Activated naive CD8-positive, alpha-beta T cell treated with anti-CD3 and anti-CD28 coated beads, Interleukin-2, amount 50 U/mL, for 16 hours (primary cell): ENCODE results near the gene TRABD2B.

Experiments
- DNase-seq: peaks from one replicate; pipeline ENCODE4 v3.0.0-alpha.2; 2020; ENCODE audit warnings: low read depth, low spot score

The TRABD2B gene

GRCh38 chr1:47759251-47759935 lies 237.8 kb downstream of the TRABD2B start:
- DNase-seq: no peak

DNA sequence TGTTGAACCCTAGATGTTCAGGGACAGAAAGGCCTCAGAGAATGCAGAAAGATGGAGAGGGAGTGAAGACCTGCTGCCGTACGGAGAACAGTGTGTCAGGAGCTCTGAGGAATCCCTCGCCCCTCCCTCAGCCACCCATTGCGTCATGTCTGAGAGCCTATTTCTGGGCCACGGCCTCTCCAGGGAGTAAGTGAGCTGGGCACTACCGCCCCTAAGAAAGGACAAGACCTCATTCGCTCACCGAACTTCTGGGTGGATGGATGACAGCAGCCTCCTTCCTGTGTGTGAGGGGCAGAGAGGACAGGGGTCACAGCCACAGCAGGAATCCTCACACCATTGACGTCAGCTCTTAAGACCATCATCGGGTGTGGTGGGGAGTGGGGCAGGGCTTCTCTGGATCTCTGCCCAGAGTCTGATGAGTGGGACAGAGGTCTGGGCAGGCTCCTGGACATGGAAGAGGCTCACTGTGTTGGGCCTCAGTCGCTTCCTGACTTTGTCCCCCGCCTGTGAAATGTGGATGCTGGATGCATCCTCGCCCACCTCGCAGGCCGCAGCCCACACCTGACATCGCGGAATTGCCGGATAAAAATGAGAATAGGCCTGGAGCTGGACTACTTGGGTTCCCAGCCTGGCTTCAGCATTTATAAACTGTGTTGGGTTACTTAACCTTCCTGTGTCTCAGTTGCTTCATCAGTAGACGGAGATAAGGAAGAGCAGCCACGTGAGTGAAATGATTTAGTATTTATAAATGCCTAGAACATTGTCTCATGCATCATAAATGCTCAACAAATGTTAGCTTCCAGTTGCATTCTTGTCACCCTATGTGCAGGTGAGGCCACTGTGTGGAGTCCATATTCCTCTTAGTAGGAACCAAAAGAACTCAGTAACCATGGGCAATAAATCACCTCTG lies 238.6 kb downstream of the TRABD2B start:
- DNase-seq: no peak

DNA sequence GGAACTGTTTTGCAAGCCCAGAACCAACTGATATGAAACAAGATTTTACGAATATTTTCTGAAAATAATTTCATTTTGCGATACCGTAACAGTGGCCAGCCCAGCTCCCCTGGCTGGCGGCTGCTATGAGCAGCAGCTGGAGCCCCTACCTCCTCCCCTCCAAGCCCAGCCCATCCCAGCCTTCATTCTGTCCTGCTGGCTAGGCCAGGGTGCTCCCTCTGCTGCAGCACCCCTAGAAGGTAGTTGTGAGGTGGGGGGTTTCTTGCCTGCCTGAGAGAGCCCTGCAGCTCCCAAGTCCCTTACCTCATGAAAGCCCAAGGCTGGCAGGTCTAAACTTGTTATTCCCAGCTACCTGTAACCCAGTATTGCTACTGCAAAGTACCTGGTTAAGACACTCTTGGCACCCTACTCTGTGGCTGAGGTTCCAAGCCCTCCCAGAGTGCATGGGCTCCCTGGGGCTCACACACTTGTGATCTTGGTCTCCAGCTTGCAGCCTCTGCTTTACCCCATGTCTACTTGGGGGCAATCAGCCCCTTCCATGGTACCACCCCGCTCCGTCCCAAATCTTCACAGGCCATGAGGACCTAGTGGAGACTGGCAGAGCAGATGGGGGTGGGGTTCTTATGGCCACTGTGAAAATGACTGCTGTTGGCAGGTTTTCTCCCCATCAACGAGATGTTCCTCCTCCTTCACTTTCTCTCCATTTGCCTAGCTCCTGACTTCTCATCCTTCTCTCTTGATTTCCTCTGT lies 239.8 kb downstream of the TRABD2B start:
- DNase-seq: no peak

DNA sequence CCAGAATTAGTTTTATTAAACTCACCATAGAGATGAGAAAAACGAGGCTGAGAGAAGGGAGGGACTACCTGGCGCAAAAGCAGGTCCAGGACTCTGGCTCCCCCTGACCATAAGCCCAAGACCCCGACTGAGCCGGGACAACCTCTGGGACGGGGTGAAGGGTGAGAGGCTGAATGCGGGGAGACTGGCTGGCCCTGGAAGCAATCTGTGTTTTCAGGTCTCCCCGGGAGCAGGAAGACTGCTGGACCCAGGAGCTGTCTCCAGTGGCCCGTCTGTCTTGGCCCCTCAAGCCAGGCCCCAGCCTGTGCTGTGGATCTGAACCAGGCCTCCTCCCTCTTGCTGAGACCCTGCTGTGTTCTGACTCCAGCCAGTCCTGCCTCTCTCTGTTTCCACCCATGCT lies 240.8 kb downstream of the TRABD2B start:
- DNase-seq: no peak

GRCh38 chr1:47756006-47756405 lies 241.2 kb downstream of the TRABD2B start:
- DNase-seq: no peak

DNA sequence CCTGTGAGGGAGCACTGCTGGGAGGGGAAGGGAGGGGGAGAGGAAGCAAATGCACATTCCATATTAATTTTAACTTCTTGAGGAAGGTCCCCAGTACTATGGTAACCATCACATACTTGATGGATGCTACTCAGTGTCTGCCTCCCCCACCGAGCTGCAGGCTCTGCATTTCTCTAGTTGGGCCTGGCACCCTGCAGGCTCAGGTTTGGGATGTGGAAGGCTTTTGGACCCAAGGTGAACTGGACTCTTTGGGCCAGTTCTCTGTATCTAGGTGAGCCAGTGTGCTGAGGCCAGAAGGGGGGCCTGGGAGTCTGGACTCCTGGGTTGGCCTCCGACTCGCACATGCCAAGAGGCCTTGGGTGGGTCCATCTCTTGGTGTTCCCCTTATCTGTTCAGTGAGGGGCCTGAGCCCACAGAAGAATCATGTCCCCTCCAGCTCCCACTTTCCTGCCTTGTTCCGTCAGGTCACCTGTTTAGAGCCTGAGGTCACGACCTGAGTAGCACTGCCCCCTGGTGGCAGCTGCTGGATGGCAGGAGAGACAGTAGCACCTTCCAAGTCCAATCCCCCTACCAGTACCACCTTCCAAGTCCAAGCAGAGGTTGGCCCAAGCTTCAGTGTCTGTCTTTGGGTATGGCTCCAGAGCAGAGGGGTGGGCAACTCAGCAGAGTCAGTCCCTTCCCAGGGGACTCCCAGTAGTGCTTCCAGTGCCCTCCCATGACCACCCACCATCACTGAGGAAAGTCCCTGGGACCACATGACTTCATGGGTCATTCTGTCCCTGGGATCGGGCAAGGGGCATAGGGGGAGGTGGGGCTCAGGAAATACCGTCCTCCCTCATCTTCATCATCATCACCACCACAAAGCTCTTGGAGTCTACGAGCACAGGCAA lies 241.8 kb downstream of the TRABD2B start:
- no peak for DNase-seq

- no peak for DNase-seq
Observed at GRCh38 chr1:47754221-47754620, 243.0 kb downstream of the TRABD2B start.

GRCh38 chr1:47753808-47754207 lies 243.4 kb downstream of the TRABD2B start:
- DNase-seq: no peak

- no peak for DNase-seq
Observed at GRCh38 chr1:47752559-47752958, 244.6 kb downstream of the TRABD2B start.

DNA sequence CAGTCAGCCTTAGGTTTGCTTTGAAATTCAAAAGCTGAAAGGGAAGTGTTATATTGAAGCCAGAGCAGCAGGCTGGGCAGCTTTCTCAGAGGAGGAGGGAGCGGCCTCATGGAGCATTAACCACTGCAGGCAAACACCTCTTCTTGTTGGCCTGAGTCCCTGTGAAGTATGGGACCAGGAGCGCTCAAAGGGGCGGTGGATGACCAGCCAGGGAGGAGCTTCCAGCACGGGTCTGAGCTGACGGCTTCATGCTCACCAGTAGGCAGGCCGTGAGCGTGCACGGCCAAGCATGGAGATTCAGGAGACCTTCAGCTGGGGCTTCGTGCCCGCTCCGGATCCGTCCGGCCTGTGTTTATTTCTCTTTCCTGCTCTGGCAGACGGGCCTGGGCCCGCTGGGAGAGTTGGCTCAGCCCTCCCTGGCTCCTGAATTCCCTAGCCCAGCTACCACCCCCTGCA lies 245.2 kb downstream of the TRABD2B start:
- no peak for DNase-seq

GRCh38 chr1:47751193-47751592 lies 246.0 kb downstream of the TRABD2B start:
- no peak for DNase-seq

- DNase-seq: no peak
Observed at GRCh38 chr1:47745715-47746609, 251.2 kb downstream of the TRABD2B start.

DNA sequence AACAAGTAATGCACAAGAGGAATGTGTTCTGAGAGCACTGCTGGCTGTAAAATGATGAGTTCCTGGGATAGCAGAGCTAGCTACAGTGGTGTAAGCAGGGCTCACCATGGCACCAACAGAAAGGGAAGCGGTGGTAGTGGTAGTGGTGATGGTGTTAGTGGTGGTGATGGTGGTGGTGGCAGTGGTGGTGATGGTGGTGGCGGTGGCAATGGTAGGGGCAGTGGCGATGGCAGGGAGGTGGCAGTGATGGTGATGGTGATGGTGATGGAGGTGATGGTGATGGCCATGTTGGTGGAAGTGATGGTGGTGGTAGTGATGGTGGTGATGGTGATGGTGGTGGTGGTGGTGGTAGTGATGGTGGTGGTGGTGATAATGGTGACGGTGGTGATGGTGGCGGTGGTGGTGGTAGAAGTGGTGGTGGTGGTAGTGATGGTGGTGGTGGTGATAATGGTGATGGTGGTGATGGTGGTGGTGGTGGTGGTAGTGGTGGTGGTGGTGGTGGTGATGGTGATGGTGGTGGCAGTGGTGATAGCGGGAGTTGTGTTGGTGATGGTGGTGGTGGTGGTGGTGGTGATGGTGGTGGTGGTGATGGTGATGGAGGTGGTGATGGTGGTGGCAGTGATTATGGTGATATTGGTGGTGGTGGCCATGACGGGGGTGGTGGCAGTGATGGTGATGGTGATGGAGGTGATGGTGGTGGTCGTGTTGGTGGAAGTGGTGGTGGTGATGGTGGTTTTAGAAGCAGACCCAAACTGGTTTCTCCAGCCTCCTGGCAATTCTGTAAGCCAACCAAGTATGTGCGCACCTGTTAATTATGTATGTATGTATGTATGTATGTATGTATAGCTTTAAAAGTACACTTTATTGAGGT lies 254.1 kb downstream of the TRABD2B start:
- DNase-seq: no peak

DNA sequence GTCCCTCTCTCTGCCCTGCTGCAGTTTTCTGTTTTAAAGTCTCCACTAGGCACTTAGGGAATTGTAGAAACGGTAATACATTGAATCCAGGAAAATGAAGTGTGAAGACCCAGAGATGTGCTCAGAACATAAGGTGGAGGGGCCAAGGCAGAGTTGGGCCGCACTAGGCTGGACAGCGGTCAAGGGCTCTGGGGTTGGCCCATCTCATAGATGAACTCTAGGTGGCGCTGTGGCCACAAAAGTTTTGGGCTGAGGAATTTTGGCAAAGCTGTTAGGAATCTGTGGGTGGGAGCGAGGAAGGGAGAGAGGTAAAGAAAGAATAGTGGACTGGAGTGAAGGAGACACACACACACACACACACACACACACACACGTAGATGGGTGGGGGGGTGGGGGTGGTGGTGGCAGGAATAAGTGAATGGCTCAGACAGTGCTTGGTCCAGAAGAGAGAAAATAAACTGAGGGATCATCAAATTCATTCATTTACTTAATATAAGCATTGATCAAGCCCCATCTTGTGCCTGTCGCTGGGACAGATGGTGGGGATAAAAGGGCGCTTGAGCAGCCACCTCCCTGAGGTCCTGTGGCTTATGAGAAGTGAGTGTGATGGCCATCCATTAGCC lies 258.5 kb downstream of the TRABD2B start:
- no peak for DNase-seq

- DNase-seq: no peak
Observed at GRCh38 chr1:47732489-47732888, 264.7 kb downstream of the TRABD2B start.

DNA sequence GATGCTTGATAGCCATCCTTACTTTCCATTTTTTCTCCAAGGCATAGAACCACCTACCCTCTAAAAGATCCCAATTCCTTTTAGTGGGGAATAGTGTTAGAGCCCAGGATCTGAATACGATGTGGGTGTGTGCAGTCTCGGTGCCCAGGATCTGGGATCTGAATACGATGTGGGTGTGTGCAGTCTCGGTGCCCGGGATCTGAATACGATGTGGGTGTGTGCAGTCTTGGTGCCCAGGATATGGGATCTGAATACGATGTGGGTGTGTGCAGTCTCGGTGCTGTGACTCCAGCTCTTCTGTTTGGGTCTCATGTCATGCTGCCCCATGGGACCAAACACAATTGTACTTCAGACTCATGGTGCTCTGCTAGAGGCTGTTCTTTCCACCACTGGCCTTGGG lies 265.5 kb downstream of the TRABD2B start:
- no peak for DNase-seq

- no peak for DNase-seq
Observed at GRCh38 chr1:47729685-47730084, 267.5 kb downstream of the TRABD2B start.

- no peak for DNase-seq
Observed at GRCh38 chr1:47727697-47728085, 269.5 kb downstream of the TRABD2B start.
